Measurements from ENCODE around the gene ITM2A.

DNA sequence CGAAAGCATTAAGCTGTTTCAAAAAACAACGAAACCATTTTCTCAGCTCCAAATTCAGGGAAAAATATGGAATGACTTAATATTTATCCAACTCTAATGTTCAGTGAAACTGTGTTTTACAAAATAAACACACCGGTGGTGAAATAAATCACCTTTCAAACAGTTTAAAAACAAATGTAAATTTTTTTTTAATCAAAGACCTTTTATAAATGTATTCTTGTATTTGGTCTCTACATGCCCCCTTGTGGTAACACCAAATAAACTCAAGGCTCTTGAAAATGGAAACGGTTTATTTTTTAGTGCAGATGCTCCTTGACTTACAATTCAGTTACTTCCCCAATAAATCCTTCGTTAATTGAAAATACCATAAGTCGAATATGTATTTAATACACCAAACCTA is 45.8 kb upstream of the ITM2A start:
- TF ChIP-seq, protein P1, sequence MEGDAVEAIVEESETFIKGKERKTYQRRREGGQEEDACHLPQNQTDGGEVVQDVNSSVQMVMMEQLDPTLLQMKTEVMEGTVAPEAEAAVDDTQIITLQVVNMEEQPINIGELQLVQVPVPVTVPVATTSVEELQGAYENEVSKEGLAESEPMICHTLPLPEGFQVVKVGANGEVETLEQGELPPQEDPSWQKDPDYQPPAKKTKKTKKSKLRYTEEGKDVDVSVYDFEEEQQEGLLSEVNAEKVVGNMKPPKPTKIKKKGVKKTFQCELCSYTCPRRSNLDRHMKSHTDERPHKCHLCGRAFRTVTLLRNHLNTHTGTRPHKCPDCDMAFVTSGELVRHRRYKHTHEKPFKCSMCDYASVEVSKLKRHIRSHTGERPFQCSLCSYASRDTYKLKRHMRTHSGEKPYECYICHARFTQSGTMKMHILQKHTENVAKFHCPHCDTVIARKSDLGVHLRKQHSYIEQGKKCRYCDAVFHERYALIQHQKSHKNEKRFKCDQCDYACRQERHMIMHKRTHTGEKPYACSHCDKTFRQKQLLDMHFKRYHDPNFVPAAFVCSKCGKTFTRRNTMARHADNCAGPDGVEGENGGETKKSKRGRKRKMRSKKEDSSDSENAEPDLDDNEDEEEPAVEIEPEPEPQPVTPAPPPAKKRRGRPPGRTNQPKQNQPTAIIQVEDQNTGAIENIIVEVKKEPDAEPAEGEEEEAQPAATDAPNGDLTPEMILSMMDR (IDR thresholded peaks at IDR 0.05; ENCODE audit: low read depth, low read length): peak; percentile 58
- TF ChIP-seq EZH2phosphoT487 (IDR thresholded peaks at IDR 0.05; ENCODE audit: low read depth): no peak
